ENCODE results near the gene RNF223. TPM values are rescaled to one million over a fixed set of nuclear protein-coding genes. Genes with fewer than 3 reads are reported as not detected.

Gene RNF223
- total and polyA plus RNA-seq, 2 of the 8 experiments (the other 6 are each of a cell fraction or from before 2014, with no cell fraction given): not detected

DNA sequence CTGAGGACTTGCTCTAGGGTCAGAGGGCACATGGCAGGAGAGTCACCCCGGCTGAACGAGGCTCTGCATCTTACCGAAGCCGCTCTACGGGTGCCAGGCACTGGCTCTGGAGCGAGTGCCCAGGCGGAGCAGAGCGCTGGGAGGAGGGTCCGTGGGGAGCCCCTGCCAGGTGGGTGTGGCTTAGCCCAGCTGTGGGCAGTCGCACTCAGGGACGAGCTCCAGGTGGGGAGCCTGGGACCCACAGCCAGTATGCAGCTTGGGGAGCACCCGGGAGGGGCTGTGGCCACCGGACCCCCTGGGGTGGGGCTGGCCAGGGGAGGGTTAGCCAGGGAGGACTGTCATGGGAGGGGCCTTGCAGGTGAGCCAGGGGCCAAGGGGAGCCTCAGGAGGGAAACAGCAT lies 50.4 kb downstream of the RNF223 start:
- Histone ChIP-seq H3K9ac (replicated peaks in 1 of 4; ENCODE audit: extremely low read depth in 1 of 4, low read depth in 3 of 4, low read length in 3 of 4) (no peak overlapping the region), H4K8ac (ENCODE audit: extremely low read depth, insufficient read depth, low read length) (0 out of 2 replicates have a peak overlapping the region, but pooled peaks have one; percentile 51), H3K4me3 (ENCODE audit: extremely low read depth in 1 of 4, insufficient read depth in 2 of 4, low read depth in 3 of 4, low read length in 4 of 4) (no peak overlapping the region), H2AK5ac (ENCODE audit: low read depth, low read length) (peak overlapping the region; percentile 99), H2BK20ac (ENCODE audit: low read length) (0 out of 2 replicates have a peak overlapping the region, but pooled peaks have one; percentile 1), H3K79me2 (ENCODE audit: control insufficient read depth in 1 of 2, insufficient read depth in 2 of 2, low read length in 2 of 2) (peaks cover 0 to 13% of the 10 kb centered on the region in 2 experiments; a peak in 1 of 4 replicates), H3K18ac (ENCODE audit: extremely low read depth, low read length) (no peak overlapping the region), H2AFZ (ENCODE audit: low read length) (no peak overlapping the region), H3K9me3 (ENCODE audit: insufficient read depth in 2 of 2, low read depth in 1 of 2, low read length in 1 of 2) (no peaks in the 10 kb centered on the region), H4K91ac (replicated peaks; ENCODE audit: insufficient read length, low read length) (peak overlapping the region; percentile 98), H3K23me2 (ENCODE audit: low read depth, low read length) (peaks cover 8% of the 10 kb centered on the region; the same call in 1 of the 2 replicates), H3K23ac (ENCODE audit: insufficient read length) (no peak overlapping the region), H2BK5ac (ENCODE audit: low read depth, low read length) (peak overlapping the region; percentile 96; the same call in 1 of the 2 replicates), H4K5ac (ENCODE audit: insufficient read length, low read depth, low read length) (no peak overlapping the region), H3K56ac (replicated peaks; ENCODE audit: insufficient read length, low read depth, low read length) (no peak overlapping the region), H2BK12ac (ENCODE audit: low read depth, low read length) (peak overlapping the region; percentile 99; the same call in 1 of the 2 replicates), H3K27me3 (replicated peaks in 1 of 4; ENCODE audit: control insufficient read depth in 3 of 4, extremely low read depth in 1 of 4, insufficient read depth in 3 of 4, low read length in 3 of 4) (no peaks in the 10 kb centered on the region), H4K20me1 (replicated peaks in 1 of 2; ENCODE audit: control insufficient read depth in 1 of 2, insufficient read depth in 2 of 2, low read length in 2 of 2) (peaks cover 6 to 19% of the 10 kb centered on the region in 2 experiments), H3K27ac (ENCODE audit: low read depth, low read length) (peak overlapping the region; percentile 20; the same call in 1 of the 2 replicates), H3K4ac (replicated peaks; ENCODE audit: insufficient read length, low read depth, low read length) (no peak overlapping the region), H3K4me2 (ENCODE audit: insufficient read depth in 1 of 2, low read depth in 2 of 2, low read length in 2 of 2) (peak overlapping the region in 1 of 2 experiments; percentile 13; a peak in 1 of 4 replicates), H3K14ac (ENCODE audit: insufficient read length) (no peak overlapping the region), H3K36me3 (ENCODE audit: control insufficient read depth in 2 of 4, insufficient read depth in 4 of 4, low read length in 3 of 4) (peaks cover 0 to 24% (median 5%) of the 10 kb centered on the region in 4 experiments; a peak in 4 of 8 replicates), H3K4me1 (replicated peaks in 1 of 4; ENCODE audit: control insufficient read depth in 3 of 4, insufficient read depth in 4 of 4, low read length in 3 of 4) (peaks cover 2 to 57% (median 38%) of the 10 kb centered on the region in 4 experiments), H2BK120ac (replicated peaks; ENCODE audit: low read depth, low read length) (no peak overlapping the region), H2BK15ac (ENCODE audit: low read length) (no peak overlapping the region), H3K79me1 (ENCODE audit: low read depth, low read length) (peaks cover 16% of the 10 kb centered on the region)
- POLR2A ChIA-PET (ENCODE audit: partially characterized antibody): interaction anchor here (1.0 to 14.9 kb wide), 9 partner anchors 8 to 41 kb away, joined by 3 to 245 read pairs (median 6); partner anchors contain the start of genes HES4 and ISG15
- CTCF ChIA-PET (ENCODE audit: partially characterized antibody): interaction anchor here (0.8 to 4.2 kb wide), 8 partner anchors 9 to 81 kb away, joined by 3 to 20 read pairs (median 8); partner anchors contain the start of gene ISG15
- FAIRE-seq (no peak), DNase-seq (ENCODE audit: low read depth in 1 of 2, low spot score in 2 of 2) (no peak)
- 82% methylated on average over 13 of the region's 13 CpGs; no CpG with 5 or more reads in 1 of the 2 experiments for WGBS, 2 experiments (ENCODE audit: extremely low coverage in 1 of 2, insufficient coverage in 1 of 2, insufficient read length in 1 of 2, insufficient replicate concordance in 2 of 2, low coverage in 1 of 2, low lambda C conversion rate in 2 of 2, missing lambda C conversion rate in 1 of 2)
- TF ChIP-seq NRF1 (IDR thresholded peaks at IDR 0.05; ENCODE audit: low read depth, low read length): no peak
- TF ChIP-seq TEAD4 (IDR thresholded peaks at IDR 0.05; ENCODE audit: low read depth, low read length): no peak
- TF ChIP-seq SUZ12 (IDR thresholded peaks at IDR 0.05; ENCODE audit: low read length): no peak
- no peak for TF ChIP-seq GTF2F1 (IDR thresholded peaks at IDR 0.05; ENCODE audit: borderline replicate concordance, low read depth, low read length)
- TF ChIP-seq, protein P1, sequence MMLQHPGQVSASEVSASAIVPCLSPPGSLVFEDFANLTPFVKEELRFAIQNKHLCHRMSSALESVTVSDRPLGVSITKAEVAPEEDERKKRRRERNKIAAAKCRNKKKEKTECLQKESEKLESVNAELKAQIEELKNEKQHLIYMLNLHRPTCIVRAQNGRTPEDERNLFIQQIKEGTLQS (IDR thresholded peaks at IDR 0.05; ENCODE audit: insufficient read depth, low read depth, low read length): no peak
- TF ChIP-seq TAF1 (IDR thresholded peaks at IDR 0.05; ENCODE audit: low read depth, low read length): no peak
- TF ChIP-seq, protein P2, sequence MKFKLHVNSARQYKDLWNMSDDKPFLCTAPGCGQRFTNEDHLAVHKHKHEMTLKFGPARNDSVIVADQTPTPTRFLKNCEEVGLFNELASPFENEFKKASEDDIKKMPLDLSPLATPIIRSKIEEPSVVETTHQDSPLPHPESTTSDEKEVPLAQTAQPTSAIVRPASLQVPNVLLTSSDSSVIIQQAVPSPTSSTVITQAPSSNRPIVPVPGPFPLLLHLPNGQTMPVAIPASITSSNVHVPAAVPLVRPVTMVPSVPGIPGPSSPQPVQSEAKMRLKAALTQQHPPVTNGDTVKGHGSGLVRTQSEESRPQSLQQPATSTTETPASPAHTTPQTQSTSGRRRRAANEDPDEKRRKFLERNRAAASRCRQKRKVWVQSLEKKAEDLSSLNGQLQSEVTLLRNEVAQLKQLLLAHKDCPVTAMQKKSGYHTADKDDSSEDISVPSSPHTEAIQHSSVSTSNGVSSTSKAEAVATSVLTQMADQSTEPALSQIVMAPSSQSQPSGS (IDR thresholded peaks at IDR 0.05; ENCODE audit: low read length): no peak
- TF ChIP-seq BACH1 (IDR thresholded peaks at IDR 0.05; ENCODE audit: low read length): no peak
- no peak for TF ChIP-seq SP1 (IDR thresholded peaks at IDR 0.05; ENCODE audit: low read depth, low read length)
- no peak for TF ChIP-seq YY1 (IDR thresholded peaks at IDR 0.05; ENCODE audit: low read depth, low read length)
- TF ChIP-seq CHD1 (IDR thresholded peaks at IDR 0.05; ENCODE audit: low read depth, low read length): no peak
- no peak for TF ChIP-seq CEBPB (IDR thresholded peaks at IDR 0.05; ENCODE audit: low read depth, low read length)

Data from H1 (cell line).